ENCODE data around the gene ATP13A1. TPM values are rescaled to one million over a fixed set of nuclear protein-coding genes. Genes with fewer than 3 reads are reported as not detected.

ATP13A1 gene
- total RNA-seq, 4 donors from 2014 or later: 223 to 465 (median 285) TPM

DNA sequence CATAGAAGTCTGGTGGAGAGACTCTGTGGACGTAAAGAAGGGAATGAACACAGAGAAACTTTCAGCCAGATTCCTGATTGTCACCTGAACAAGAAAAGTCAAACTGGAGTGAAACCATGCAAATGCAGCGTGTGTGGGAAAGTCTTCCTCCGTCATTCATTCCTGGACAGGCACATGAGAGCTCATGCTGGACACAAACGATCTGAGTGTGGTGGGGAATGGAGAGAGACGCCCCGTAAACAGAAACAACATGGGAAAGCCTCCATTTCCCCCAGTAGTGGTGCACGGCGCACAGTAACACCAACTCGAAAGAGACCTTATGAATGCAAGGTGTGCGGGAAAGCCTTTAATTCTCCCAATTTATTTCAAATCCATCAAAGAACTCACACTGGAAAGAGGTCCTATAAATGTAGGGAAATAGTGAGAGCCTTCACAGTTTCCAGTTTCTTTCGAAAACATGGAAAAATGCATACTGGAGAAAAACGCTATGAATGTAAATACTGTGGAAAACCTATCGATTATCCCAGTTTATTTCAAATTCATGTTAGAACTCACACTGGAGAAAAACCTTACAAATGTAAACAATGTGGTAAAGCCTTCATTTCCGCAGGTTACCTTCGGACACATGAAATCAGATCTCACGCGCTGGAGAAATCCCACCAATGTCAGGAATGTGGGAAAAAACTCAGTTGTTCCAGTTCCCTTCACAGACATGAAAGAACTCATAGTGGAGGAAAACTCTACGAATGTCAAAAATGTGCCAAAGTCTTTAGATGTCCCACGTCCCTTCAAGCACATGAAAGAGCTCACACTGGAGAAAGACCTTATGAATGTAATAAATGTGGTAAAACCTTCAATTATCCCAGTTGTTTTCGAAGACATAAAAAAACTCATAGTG lies 15.9 kb upstream of the ATP13A1 start:
- peaks cover 0 to 71% (median 0%) of the 10 kb centered on the region in 3 donors for H3K36me3 ChIP-seq
- TF ChIP-seq, protein P1, sequence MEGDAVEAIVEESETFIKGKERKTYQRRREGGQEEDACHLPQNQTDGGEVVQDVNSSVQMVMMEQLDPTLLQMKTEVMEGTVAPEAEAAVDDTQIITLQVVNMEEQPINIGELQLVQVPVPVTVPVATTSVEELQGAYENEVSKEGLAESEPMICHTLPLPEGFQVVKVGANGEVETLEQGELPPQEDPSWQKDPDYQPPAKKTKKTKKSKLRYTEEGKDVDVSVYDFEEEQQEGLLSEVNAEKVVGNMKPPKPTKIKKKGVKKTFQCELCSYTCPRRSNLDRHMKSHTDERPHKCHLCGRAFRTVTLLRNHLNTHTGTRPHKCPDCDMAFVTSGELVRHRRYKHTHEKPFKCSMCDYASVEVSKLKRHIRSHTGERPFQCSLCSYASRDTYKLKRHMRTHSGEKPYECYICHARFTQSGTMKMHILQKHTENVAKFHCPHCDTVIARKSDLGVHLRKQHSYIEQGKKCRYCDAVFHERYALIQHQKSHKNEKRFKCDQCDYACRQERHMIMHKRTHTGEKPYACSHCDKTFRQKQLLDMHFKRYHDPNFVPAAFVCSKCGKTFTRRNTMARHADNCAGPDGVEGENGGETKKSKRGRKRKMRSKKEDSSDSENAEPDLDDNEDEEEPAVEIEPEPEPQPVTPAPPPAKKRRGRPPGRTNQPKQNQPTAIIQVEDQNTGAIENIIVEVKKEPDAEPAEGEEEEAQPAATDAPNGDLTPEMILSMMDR (IDR thresholded peaks at IDR 0.05): no peak
- no peak for TF ChIP-seq POLR2A (IDR thresholded peaks at IDR 0.05)
- DNase-seq: peak in 1 of 3 donors; percentile 6
- no peaks in the 10 kb centered on the region for H3K27me3 ChIP-seq
- H3K27ac ChIP-seq: no peak overlapping the region
- H3K4me1 ChIP-seq: no peaks in the 10 kb centered on the region
- H3K4me3 ChIP-seq: no peak overlapping the region
- H3K9me3 ChIP-seq: peaks cover 0 to 53% (median 11%) of the 10 kb centered on the region in 4 donors

DNA sequence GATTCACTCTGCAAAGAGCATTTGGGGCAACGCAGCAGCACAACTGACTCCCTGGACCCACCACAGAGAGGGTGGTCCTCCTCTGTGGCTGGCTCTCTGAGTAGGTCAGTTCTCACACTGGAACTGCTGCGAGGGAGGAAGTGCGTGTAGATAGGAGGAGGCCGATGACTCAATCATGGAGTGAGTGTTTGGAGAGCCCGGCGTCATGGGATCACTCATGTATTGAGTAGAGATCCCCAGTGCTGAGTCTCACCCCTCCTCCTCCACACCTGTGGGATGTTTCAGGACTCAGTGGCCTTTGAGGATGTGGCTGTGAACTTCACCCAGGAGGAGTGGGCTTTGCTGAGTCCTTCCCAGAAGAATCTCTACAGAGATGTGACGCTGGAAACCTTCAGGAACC lies 14.1 kb upstream of the ATP13A1 start:
- TF ChIP-seq POLR2A (IDR thresholded peaks at IDR 0.05): no peak
- TF ChIP-seq, protein P1 (IDR thresholded peaks at IDR 0.05): no peak
- H3K9me3 ChIP-seq: peaks cover 0 to 46% (median 11%) of the 10 kb centered on the region in 4 donors
- peaks cover 0 to 89% (median 0%) of the 10 kb centered on the region in 3 donors for H3K36me3 ChIP-seq
- no peaks in the 10 kb centered on the region for H3K27me3 ChIP-seq
- H3K4me3 ChIP-seq: no peak overlapping the region
- H3K27ac ChIP-seq: no peak overlapping the region
- no peaks in the 10 kb centered on the region for H3K4me1 ChIP-seq
- DNase-seq: peak in 1 of 3 donors; percentile 13

DNA sequence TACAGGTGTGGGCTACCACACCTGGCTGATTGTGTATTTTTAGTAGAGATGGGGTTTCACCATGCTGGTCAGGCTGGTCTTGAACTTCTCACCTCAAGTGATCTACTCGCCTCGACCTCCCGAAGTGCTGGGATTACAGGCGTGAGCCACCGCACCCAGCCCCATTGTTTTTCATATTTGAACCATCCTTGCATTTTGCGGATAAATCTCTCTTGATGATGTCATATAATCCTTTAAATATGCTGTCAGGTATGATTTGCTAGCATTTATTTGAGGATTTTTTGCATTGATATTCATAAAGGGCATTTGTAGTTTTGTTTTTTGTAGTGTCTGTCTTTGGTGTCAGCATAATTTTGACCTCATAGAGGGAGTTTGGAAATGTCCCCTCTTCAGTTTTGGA lies 10.8 kb upstream of the ATP13A1 start:
- Histone ChIP-seq H3K36me3 (peaks cover 0 to 73% (median 0%) of the 10 kb centered on the region in 3 donors), H3K9me3 (peaks cover 0 to 24% (median 2%) of the 10 kb centered on the region in 4 donors), H3K4me1 (peaks cover 0 to 7% (median 0%) of the 10 kb centered on the region in 4 donors), H3K27me3 (no peaks in the 10 kb centered on the region), H3K27ac (no peak overlapping the region), H3K4me3 (no peak overlapping the region)
- TF ChIP-seq POLR2A (IDR thresholded peaks at IDR 0.05): no peak
- TF ChIP-seq, protein P1 (IDR thresholded peaks at IDR 0.05): no peak
- no peak for DNase-seq

DNA sequence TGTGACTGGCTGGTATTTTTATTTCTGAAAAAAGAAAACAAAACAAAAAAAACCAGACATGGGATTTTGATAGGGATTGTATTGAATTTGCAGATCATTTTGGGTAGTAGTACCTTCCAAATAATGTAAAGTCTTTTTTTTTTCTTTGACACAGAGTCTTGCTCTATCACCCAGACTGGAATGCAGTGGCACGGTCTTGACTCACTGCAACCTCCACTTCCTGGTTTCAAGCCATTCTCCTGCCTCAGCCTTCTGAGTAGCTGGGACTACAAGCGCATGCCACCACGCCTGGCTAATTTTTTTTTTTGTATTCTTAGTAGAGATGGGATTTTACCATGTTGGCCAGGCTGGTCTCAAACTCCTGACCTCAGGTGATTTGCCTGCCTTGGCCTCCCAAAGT lies 9.3 kb upstream of the ATP13A1 start:
- no peak for TF ChIP-seq POLR2A (IDR thresholded peaks at IDR 0.05)
- TF ChIP-seq, protein P1 (IDR thresholded peaks at IDR 0.05): no peak
- H3K27me3 ChIP-seq: no peaks in the 10 kb centered on the region
- H3K9me3 ChIP-seq: peaks cover 0 to 11% (median 0%) of the 10 kb centered on the region in 4 donors
- no peak overlapping the region for H3K27ac ChIP-seq
- H3K4me3 ChIP-seq: no peak overlapping the region
- H3K36me3 ChIP-seq: peaks cover 0 to 58% (median 0%) of the 10 kb centered on the region in 3 donors
- DNase-seq: peak in 1 of 3 donors; percentile 24
- peaks cover 0 to 8% (median 1%) of the 10 kb centered on the region in 4 donors for H3K4me1 ChIP-seq

DNA sequence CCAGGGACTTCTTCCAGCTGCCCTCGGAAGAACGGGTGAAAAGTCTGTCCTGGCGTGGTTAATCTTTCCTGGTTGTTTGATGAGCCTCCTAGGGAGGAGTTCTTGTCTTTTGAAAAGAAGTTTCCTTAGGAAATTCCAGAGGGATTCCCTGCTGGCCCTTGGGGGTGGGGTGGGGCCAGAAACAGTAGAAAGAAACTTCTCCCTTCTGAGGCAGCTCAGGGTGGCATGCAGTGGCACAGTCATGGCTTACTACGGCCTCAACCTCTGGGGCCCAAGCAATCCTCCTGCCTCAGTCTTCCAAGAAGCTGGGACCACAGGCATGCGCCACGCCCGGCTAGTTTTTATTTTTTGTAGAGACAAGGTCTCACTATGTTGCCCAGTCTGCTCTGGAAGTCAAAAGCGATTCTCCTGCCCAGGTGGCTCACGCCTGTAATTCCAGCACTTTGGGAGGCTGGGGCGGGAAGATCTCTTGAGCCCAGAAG lies 6.6 kb upstream of the ATP13A1 start:
- peak overlapping the region in 1 of 4 donors; percentile 98 for H3K27ac ChIP-seq
- H3K9me3 ChIP-seq: no peaks in the 10 kb centered on the region
- H3K4me1 ChIP-seq: peaks cover 0 to 9% (median 4%) of the 10 kb centered on the region in 4 donors
- H3K36me3 ChIP-seq: peaks cover 0 to 31% (median 0%) of the 10 kb centered on the region in 3 donors
- H3K4me3 ChIP-seq: peak overlapping the region; percentile 81 to 99 (median 92)
- DNase-seq: peak in 1 of 3 donors; percentile 44
- no peaks in the 10 kb centered on the region for H3K27me3 ChIP-seq
- no peak for TF ChIP-seq POLR2A (IDR thresholded peaks at IDR 0.05)
- TF ChIP-seq, protein P1 (IDR thresholded peaks at IDR 0.05): no peak

Data from Peyer's patch (tissue), 4 donors.